NCI-H2081 (cell line): Measurements from ENCODE around the gene SOBP.
A peak's percentile ranks its signal among the peaks of the same experiment; 100 is the strongest.

ENCODE experiments used
- DNase-seq, 2 experiments: peaks; one replicate each; lab custom pipeline; 2025; lab: John Stamatoyannopoulos, UW

Gene SOBP

DNA sequence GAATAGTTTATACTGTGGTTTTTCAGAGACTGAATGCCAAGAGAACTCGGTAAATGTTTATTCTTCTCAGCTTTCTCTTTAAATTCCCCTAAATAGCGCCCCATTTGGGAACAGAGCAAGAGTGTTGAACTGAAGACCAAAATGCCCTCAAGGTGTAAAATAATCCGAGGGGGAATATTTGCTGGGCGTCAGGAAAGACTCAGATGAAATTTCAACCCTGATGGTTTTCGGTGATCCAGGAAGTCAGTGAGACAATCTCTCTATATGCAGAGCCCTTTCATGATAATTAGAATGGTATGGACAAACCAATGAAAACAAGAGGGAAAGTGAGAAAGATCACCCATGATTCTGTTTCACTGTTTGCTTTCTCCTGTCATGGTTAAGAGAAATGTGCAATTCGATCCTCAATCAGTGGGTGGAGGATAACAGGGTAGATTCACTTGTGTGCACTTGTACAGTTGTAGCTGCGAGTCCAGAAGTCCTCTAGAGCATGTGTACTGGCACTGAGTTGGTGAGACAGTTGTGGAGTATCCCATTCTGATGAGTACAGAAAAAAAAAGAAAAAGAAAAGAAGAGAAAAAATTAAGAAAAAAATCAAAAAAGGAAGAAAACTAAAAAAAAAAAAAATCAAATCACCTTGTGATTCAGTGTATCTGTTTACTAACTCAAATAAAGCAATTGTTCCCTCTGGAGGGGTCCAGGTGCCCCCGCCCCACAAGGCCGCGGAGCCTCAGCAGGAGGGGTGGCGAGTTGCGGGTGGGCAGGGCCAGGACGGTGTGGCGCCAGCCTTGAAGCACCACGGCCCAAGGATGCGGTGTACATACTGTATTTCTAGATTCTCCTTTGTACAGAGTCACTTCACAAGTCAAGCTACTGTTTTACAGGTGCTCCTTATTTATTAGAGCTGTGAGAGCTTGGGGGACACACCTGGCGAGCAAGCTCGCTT, 169.3 kb downstream of the SOBP start:
- peak; percentile 65 to 77 for DNase-seq

DNA sequence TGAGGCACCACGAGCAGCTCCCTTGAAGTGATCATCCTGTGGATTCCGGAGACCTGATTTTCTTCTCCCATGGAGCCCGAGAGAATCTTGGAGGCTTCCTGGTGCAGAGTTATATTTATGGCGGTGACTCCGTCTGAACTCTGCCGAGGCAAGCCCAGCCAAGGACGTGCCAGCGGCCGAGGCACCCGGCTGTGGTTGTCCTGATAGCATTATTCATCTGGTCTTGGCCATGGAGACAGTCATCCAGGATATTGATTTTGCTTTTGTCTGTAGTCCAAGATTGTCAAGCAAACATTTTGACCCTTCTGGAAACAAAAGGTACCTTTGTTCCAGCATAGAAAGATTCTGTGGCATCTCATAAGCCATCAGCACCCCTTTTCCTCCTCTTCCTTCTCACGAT, 170.9 kb downstream of the SOBP start:
- DNase-seq = no peak

DNA sequence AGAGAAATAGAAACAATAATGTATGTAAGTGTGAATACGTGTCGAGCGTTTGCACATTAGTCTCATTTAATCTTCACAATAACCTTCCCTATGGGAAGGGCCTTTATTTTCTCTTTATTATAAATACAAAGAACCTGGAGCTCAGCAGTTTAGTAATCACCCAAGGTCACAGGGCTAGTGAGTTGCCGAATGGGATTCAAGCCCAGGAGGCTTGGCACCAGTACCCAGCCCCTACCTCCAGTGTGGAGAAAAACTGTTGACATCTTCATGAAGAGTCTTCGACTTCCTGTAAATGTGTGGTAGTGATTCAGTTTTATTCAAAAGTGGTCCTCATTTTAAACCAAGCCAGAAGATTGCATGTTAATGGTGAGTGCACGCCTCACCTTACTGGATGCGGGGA, 171.4 kb downstream of the SOBP start:
- no peak for DNase-seq

DNA sequence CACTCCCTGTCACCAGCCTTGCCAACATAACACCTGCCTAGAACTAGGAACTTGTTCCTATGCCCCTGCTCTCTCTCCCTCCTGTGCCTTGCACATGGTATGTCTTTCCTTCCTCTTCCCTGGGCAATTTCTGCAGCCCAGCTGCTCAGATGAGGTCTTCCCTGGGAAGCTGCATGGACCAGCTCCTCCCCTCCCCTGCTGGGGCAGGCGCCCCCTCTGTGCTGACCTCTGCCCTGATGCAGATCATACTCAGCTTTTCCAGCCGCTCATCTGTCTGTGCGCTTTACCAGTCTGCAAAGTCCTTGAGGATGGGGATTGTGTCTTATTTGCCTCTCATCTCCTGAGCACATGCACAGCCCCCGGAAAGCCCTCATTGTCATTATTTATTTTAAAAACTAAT, 172.4 kb downstream of the SOBP start:
- no peak for DNase-seq

DNA sequence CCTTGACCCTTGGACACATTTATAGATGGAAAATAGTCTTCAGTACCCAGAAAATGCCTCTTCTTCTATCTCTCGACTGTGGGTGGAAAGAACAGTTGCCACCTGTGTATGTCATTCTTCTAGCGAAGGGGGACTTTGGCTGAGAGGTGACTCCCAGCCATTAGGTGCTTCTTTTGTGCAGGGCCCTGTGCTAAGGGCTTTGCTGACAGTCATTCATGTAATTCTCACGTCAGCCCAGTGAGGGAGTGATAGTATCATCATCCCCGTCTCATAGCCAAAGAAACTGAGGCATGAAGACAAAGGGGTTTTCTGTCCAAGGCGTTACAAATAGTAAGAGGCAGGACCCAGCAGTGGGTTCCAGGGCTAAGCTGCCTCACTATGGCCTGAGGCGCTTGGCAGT, 173.4 kb downstream of the SOBP start:
- DNase-seq = no peak

DNA sequence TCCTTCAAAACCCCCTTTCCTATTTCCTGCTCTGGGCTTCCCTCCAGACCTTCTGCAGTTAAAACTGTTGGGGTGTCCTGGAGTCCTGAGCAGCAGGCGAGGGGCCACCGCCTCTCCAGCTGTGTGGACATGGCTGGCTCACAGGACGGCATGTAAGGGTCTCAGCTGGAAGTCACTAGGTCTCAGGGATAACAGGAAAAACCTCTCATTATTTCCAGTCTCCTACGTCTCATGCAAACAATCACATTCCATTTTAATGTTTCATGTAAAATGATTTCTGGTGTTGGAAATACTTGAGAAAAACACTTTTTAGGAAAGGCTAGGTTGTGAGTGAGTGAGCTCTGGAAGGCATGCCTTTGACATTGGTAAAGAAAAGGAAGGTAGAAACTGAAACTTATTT, 175.5 kb downstream of the SOBP start:
- no peak for DNase-seq

DNA sequence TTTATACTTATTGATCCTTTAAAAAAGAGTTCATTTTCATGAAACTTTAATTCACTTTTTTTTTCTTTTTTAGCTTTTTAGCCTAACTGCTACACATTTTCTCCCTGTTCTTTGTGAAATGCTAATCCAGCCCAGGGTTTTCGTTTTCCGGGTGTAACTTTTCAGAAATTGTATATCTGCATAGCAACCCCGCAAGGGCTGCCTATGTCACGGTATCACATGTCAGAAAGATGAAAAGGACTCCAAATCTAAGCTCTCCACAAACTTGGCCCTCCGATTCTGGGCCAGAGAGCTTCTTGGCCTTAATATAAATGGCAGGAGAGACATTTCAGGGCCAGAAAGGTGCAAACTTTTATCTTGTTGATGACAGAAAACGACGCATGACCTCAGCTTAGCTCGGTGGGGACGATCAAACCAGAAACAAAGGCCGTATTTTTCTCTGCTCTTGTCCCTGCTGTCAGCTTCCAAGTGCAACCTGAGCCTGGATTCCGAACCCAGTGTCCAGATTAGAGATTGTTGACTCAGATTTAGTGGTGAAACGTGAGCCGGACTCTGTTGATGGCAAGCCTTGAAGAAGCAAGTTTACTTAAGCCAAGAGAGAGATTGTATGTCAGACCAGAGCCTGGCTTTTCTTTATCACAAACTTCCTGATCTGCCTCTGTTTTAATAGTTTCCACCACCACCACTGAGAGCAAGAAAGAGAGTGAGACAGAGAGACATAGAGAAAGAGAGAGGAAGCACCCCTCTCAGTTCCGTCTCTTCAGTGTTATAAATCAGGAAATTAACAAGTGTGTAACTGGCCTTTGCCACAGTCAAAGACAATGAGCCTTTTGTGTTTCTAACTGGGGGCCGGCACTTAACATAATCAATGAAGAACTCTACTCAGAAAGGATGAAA, 176.4 kb downstream of the SOBP start:
- DNase-seq = no peak

DNA sequence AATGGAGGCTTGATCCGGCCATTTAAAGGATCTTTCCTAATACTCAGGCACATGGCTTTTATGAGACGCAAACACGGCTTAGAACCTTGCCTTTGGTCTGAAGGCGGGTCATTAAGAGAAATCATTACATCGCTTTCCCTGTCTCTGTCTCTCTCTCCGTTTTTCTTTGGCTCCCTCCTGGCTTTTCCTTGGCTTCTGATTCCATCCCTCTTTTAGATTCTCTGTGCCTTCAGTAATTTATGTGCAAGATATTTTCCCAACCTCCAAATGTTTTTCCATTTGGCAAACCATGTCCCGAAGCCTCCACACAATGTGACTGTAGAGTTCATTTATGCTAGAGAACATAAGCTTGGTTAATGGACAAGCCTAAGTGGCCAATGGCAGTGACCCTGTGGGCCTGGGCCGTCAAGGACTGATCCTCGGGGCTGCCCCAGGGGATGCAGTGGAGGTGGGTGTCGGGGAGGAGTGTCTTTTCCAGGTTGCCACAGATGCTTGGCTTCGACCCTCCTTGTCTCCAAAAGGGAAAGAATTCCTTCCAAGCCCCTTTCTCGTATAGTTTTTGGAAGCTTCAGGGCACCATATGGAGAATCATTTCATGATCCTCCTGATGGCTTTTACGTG, 177.2 kb downstream of the SOBP start:
- DNase-seq = no peak

DNA sequence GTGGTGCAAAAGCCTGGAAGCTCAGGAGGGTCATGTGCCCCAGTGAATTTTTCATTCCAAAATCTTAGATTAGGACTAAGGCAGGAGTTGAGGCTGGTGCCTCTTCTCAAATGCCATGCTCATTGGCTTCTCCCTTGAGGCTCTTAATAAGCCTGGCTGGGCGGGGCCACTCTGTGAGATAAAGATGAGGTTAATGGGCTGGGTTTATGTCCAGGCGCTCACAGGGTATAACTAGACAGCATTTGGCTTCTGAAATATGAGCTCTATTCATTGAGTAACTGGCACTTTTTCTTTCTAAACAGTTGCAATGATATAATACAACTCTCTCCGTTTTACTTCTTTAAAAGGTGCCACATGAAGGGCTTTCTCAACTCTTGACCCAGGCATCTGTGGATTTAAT, 177.9 kb downstream of the SOBP start:
- DNase-seq = no peak

DNA sequence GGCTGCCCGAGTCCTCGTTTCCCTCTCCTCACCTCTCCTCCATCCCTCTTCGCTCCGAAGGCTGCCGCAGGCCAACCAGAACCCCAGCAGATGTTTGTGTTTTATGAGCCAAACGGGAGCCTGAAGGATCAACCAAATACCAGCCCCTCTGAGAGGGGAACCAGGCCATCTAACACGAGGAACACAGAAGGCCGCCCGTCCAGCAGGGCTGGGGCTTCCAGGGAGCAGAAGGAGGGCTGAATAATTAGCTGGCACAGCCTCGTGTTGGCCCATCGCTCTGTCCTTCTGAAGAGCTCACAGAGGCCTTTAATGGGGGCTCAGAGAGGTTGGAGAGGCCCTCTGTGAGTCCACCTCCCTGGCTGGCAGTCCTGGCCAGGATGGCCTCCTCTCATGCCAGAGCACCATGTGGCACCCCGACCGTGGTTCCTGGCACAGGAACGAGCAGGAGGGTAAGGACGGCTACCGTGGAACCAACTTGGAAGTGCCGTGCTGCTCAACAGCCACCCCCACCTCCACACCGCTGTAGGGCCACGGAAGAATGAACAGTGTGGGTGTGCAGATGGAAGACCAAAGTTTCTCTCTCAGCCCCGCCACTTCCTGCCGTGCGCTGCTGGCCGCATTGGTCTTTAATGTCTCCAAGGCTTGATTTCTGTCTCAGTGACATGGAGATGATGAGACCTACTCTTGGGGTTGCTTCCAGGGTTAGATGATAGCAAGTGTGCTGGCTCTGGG, 179.0 kb downstream of the SOBP start:
- no peak for DNase-seq

DNA sequence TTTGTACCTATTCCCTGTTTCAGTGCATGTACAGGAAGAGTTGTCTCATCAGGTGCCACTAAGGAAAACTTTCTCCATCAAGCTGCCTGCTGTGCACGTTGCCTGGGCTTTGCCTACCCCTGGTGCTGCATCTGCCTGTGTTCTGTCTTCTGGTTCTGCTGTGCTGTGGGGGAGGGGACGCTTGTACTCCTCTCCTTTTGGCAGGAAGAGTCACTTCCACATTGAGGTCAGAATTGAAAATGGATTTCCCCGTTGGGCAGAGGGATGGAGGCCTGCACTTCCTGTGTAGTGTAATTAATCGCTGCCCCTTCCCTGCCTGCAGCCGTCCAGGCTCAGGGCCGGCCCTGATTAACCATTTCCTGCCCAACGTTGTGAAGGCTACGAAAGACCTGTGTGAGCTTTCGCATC, 180.9 kb downstream of the SOBP start:
- no peak for DNase-seq

DNA sequence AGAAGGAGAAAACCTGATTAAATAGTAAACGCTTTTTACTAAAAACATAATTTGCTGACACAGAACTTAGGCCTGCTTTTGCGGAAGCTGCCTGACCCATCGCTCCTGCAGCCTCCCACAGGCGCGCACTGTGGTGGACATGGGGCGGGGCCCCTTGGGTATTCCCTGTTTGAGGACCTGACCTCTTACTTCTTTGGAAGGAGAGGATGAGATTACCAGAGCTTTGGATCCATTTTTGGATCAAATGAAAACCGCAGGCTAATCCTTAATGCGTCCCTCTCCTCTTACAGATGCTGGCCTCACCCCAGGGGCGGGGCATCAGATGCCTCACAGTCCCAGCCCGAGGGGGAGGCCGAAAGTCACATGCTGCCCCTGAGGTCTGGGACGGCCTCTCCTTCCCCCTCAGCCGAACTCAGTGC, 183.2 kb downstream of the SOBP start:
- DNase-seq = no peak

DNA sequence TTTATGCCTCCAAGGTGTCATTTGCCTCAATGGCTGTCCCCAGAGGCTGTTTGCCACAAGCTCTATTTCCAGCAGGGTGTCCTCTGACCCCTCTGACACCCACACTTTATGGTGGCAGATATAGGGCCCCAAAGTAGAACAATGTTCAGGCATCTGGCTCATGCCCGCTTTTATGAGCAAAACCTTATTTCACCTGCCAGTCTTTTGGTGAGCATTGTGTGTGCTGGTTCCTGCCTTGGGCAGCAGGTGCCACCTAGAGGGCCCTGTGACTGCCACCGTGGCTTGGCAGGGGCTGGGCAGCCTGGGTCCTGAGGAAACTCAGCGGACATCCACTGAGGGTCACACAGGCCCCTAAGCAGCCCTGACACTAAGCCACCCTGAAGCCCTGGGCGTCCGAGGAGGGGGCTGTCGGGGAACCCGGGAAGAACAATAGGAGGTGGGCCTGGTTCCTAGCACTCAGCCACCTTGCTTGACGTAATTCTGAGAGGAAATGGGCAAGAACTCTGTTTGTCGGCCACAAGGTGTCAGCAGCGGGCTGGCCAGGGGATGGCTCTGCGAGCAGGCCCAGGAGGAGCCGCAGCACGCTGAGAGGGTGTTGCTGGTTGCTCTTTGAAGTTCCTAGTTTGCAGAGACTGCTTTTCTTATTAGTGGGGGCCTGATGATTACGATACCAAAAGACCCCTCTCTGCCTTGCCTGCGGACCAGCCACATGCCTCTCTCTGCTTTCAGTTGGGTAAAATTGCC, 185.2 kb downstream of the SOBP start:
- DNase-seq = peak; percentile 74 to 83

DNA sequence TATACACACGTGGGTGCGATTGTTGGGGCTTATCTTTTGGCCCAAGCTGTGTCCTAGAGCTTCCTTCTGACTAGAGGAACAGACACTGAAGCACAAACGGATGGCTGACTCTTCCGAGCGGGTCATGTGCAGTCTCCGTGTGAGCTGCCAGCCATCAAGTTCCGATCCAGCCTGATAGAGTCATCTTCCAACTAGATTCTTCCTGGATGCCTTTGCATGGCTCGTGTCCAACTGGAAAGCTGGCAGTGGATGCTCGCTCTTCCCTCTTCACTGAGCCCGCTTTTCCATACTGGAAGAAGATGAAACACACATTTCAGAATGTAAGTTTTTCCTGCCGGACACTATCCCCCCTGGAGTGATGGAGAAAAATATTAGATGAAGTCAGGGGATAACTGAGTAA, 186.1 kb downstream of the SOBP start:
- no peak for DNase-seq

DNA sequence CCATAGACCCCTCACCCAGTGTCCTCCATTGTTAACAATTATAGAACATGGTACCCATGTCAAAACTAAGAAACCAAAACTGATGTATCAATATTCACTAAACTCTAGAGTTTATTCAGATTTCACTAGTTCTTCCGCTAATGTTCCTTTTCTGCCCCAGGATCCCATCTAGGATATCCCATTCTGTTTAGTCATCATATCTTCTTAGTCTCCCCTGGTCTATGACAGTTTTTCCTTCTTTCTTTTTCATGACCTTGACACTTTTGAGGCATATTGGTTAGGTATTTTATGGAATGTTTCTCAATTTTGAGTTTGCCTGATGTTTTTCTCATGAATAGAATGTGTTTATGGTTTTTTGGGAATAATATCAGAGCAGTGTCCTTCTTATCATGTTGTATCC, 187.5 kb downstream of the SOBP start:
- no peak for DNase-seq

DNA sequence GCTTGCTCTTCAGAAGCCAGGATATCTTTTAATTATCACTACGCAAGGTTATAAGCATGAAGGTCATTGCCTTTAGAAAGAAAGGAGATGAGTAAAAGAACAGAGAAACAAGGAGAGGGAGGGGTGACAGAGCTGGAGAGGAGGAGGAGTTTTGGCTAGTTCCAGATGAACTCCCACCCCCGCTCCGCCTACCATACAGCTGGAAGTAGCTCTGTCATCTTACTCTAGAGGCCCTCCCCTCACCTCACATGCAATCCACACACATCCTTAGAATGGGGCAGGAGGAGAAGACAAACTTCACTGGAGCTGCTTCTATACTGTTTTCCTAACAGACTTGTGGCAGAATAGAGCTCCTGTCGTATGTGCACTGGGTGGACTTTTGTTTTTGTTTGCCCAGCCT, 189.5 kb downstream of the SOBP start:
- no peak for DNase-seq

DNA sequence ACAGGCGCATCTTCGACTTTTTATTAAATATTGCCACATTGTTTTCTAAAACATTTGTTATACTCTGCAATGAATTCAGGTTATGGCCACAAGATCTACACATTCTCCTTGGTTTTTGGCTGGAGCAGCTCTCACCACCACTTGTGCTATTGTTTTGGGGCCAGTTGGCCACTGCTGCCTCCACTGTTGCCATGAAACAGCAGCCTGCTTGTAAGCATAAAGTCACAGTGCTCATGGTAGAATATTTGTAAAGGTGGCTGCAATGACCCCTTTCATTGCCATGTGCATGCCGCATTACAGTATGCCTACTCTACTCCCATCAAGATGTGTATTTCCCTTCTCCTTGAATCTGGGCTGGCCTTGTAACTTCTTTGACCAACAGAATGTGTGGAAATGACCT, 192.8 kb downstream of the SOBP start:
- no peak for DNase-seq

DNA sequence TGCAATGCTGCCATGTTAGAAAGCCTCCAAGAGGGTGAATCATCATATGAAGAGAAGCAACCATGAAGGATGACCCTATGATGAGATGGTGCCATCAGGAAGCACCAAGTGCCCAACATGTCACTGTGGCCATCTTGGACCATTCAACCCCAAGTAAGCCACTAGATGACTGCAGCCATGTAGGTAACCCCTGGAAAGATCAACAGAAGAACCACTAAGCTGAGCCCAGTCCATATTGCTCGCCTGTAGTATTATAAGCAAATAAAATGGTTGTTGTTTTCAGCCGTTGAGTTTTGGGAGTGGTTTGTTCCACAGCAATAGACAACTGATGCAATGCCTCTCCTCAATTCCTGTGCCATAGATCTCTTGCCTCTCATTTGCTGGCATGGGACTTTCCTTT, 193.3 kb downstream of the SOBP start:
- no peak for DNase-seq

DNA sequence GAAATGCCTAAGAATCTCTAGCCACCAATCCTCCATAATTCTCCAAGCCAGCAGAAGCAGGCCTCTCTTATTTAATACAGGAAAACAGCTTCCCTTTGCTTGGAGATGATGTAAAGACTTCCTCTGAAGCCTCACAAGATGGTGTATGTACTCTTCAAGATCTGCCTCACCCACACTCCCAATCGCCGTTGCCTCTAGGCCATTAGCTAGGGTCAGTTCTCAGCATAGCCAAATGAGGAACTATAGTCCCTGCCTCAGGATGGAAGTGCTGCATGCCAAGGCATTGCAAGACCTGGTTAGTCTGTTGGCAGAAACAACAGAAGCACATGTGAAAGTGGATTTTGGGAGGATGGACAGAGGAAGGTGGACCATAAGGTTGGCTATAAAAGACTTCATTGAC, 195.1 kb downstream of the SOBP start:
- DNase-seq = no peak

DNA sequence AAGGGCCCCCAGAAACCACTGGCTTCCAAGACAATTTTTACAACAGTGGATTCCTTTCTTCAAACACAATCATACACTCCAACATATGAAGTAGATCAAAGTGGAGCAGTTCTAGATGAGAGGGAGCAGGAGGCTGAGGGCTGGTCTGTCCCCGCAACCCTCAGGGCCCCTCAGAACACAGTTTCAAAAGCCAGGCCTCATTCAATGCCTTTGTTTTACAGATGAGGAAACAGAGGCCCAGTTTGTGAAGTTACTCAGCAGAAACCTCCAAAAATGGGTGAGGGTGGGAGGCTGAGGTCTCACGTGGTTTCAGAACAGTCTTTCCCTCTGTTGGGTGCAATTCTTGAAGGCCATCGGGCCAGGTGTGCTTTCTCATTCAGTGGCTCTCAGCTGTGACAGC, 199.3 kb downstream of the SOBP start:
- no peak for DNase-seq

DNA sequence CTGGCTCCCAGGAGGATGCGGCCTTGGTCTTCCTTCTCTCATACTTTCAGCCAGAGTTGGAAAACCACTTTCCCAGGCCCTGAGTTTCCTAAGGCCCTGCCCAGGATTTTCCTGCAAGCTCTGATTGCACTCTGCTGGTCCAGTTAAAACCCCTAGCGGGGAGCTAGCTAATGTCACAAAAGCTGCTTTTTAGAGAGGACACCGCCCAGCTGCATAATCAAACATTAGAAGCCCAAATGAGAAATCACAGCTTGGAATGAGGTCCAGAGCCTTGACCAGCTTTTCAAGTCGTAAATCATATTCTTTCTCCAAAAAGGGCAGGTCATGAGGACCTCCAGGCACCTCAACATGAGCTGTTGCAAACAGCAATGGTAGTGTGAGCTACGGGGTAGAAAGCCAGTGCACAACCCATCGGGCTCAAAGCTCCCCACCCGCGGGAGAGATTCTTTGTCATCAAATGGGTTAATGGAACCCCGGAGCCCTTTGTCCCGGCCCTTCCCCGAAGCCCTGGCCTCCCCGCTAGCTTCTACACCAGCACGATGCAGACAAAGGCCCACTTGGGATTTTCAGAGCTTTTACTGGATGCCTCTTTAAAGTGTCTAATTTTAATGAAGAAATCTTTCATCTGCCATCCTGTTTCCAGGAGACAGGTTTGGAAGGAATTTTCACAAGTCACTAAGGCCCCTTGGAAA, 200.2 kb downstream of the SOBP start:
- DNase-seq = no peak
